Anterior cingulate cortex (tissue), 58 donors: ENCODE measurements around the gene NIPBL.
"Not testable (repeated sequence)": the region's sequence is repeated elsewhere in the genome, so short reads cannot be mapped to it uniquely, and the experiment has no call there.

Experiments
- DNase-seq, 58 donors: peaks; one replicate each; lab custom pipeline; 2025; lab: John Stamatoyannopoulos, UW

NIPBL gene

GRCh38 chr5:37080697-37081096 lies 204.1 kb downstream of the NIPBL start:
- DNase-seq, result no peak

- not testable (repeated sequence) for DNase-seq
Observed at GRCh38 chr5:37082977-37083376, 206.4 kb downstream of the NIPBL start.

GRCh38 chr5:37086026-37086425 lies 209.5 kb downstream of the NIPBL start:
- DNase-seq, result not testable (repeated sequence)

- DNase-seq, result no peak
Observed at GRCh38 chr5:37086466-37087173, 210.1 kb downstream of the NIPBL start.

- DNase-seq, result no peak
Observed at GRCh38 chr5:37088009-37088408, 211.4 kb downstream of the NIPBL start.

GRCh38 chr5:37090123-37090726 lies 213.7 kb downstream of the NIPBL start:
- DNase-seq, result no peak

GRCh38 chr5:37090781-37091180 lies 214.2 kb downstream of the NIPBL start:
- DNase-seq, result no peak

GRCh38 chr5:37093795-37094194 lies 217.2 kb downstream of the NIPBL start:
- not testable (repeated sequence) for DNase-seq

- DNase-seq, result not testable (repeated sequence)
Observed at GRCh38 chr5:37099267-37099666, 222.7 kb downstream of the NIPBL start.

GRCh38 chr5:37103302-37103701 lies 226.7 kb downstream of the NIPBL start:
- no peak for DNase-seq

GRCh38 chr5:37109338-37109737 lies 232.8 kb downstream of the NIPBL start:
- no peak for DNase-seq

GRCh38 chr5:37110135-37110534 lies 233.6 kb downstream of the NIPBL start:
- DNase-seq, result no peak

GRCh38 chr5:37111426-37112382 lies 235.1 kb downstream of the NIPBL start:
- no peak for DNase-seq

- no peak for DNase-seq
Observed at GRCh38 chr5:37112383-37112991, 235.9 kb downstream of the NIPBL start.
